PFSK-1 (cell line): ENCODE data around the gene PAWR.

Experiments used
- FOXP2 ChIP-seq: optimal IDR thresholded peaks from 2 replicates; pipeline ENCODE3; 2011; ENCODE audit warnings: borderline replicate concordance, control low read depth, inconsistent platforms; ENCODE audit not compliant: insufficient read depth; ENCODE audit errors: extremely low read length, extremely low read depth
- POLR2AphosphoS5 ChIP-seq: IDR thresholded peaks from 2 replicates; pipeline ENCODE4 v1.6.1; 2012; ENCODE audit warnings: low read depth, mild to moderate bottlenecking, control low read depth, low read length, moderate library complexity
- SIN3A ChIP-seq: IDR thresholded peaks from 2 replicates; pipeline ENCODE4 v1.6.1; 2012; ENCODE audit warnings: mild to moderate bottlenecking, low read length, moderate library complexity, borderline replicate concordance; ENCODE audit not compliant: insufficient read depth
- TAF1 ChIP-seq: IDR thresholded peaks from 2 replicates; pipeline ENCODE4 v1.6.1; 2012; ENCODE audit warnings: low read length, control low read depth, borderline replicate concordance; ENCODE audit not compliant: insufficient read depth
- TF ChIP-seq, protein P1 (sequence below), 2 experiments: IDR thresholded peaks; 2 replicates each; pipeline versions ENCODE4 v1.6.1 to v1.8.0; 2011 to 2012; ENCODE audit warnings: low read depth in 2 of 2, low read length in 2 of 2, control low read depth in 1 of 2, inconsistent platforms in 1 of 2, mild to moderate bottlenecking in 1 of 2, moderate library complexity in 1 of 2; ENCODE audit not compliant: insufficient read depth in 1 of 2

The PAWR gene

DNA sequence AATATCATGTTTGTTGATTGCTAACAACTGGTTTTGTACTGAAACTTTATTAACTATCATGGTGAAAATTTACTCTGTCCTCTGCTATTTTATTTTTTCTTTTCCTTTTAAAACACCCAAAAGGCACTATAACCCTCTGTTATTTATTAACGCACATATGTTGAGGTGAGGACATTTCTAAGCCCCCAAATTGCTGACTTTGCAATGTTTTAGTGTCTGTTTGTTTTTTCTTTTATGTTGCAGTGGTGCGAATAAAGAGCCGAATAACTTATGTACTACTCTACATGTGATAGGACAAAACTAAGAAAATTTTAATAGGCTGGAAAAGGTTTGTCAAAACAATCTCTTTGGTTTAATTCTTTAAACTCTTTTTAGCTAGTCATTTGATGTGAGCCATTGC, 24.5 kb upstream of the PAWR start:
- TF ChIP-seq POLR2AphosphoS5 = no peak
- TF ChIP-seq FOXP2 = no peak
- no peak for TF ChIP-seq TAF1
- TF ChIP-seq, protein P1, sequence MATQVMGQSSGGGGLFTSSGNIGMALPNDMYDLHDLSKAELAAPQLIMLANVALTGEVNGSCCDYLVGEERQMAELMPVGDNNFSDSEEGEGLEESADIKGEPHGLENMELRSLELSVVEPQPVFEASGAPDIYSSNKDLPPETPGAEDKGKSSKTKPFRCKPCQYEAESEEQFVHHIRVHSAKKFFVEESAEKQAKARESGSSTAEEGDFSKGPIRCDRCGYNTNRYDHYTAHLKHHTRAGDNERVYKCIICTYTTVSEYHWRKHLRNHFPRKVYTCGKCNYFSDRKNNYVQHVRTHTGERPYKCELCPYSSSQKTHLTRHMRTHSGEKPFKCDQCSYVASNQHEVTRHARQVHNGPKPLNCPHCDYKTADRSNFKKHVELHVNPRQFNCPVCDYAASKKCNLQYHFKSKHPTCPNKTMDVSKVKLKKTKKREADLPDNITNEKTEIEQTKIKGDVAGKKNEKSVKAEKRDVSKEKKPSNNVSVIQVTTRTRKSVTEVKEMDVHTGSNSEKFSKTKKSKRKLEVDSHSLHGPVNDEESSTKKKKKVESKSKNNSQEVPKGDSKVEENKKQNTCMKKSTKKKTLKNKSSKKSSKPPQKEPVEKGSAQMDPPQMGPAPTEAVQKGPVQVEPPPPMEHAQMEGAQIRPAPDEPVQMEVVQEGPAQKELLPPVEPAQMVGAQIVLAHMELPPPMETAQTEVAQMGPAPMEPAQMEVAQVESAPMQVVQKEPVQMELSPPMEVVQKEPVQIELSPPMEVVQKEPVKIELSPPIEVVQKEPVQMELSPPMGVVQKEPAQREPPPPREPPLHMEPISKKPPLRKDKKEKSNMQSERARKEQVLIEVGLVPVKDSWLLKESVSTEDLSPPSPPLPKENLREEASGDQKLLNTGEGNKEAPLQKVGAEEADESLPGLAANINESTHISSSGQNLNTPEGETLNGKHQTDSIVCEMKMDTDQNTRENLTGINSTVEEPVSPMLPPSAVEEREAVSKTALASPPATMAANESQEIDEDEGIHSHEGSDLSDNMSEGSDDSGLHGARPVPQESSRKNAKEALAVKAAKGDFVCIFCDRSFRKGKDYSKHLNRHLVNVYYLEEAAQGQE (IDR thresholded peaks at IDR 0.05; ENCODE audit: insufficient read depth in 1 of 2, low read depth in 2 of 2, low read length in 2 of 2) = no peak
- no peak for TF ChIP-seq SIN3A

DNA sequence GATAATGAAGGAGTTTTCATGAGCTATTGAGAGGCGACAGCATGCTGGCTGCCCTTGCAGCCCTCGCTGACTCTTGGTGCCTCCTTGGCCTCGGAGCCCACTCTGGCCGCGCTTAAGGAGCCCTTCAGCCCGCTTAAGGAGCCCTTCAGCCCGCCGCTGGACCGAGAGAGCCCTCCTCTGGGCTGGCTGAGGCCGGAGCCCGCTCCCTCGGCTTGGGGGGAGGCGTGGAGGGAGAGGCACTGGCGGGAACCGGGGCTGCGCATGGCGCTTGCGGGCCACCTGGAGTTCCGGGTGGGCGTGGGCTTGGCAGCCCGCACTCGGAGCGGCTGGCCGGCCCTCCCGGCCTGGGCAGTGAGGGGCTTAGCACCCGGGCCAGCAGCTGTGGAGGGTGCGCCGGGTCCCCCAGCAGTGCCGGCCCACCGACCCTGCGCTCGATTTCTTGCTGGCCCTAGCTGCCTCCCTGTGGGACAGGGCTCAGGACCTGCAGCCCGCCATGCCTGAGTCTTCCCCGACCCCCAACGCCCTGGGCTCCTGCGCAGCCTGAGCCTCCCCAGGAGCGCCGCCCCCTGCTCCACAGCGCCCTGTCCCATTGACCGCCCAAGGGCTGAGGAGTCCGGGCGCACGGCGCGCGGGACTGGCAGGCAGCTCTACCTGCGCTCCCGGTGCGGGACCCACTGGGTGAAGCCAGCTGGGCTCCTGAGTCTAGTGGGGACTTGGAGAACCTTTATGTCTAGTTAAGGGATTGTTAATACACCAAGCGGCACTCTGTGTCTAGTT, 20.1 kb upstream of the PAWR start:
- TF ChIP-seq TAF1 = no peak
- no peak for TF ChIP-seq POLR2AphosphoS5
- no peak for TF ChIP-seq SIN3A
- TF ChIP-seq, protein P1 (IDR thresholded peaks at IDR 0.05; ENCODE audit: insufficient read depth in 1 of 2, low read depth in 2 of 2, low read length in 2 of 2) = no peak
- no peak for TF ChIP-seq FOXP2

DNA sequence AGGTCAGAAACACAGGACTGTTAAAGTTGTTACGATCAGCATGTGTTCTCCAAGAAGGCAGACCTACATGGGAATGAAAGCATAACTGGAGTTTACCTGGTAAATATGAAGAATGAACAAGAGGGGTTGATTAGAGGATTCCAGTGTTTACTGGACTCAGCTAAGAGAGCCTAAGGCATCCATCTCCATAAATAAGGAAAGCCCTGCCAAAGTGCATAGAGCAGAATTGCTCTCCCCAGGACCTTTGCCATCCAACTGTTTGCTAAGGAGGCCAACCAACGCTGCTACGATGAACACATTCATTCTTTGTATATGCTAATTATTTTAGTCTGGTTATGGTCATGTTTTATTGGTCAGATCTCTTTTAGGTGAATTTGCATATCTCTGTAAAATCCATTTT, 17.1 kb upstream of the PAWR start:
- TF ChIP-seq POLR2AphosphoS5 = no peak
- TF ChIP-seq SIN3A = no peak
- no peak for TF ChIP-seq FOXP2
- TF ChIP-seq, protein P1 (IDR thresholded peaks at IDR 0.05; ENCODE audit: insufficient read depth in 1 of 2, low read depth in 2 of 2, low read length in 2 of 2) = no peak
- TF ChIP-seq TAF1 = no peak

DNA sequence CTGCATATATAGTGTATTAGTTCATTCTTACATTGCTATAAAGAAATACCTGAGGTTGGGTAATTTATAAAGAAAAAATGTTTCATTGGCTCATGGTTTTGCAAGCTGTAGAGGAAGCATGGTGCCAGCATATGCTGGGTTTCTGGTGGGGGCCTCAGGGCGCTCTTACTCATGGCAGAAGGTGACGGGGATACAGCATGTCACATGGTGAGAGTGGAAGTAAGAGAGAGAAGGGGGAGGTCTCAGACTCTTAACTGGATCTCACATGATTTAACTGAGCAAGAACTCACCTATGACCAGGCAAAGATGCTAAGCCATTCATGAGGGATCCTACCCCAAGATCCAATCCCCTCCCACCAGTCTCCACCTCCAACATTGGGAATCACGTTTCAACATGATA, 15.9 kb upstream of the PAWR start:
- TF ChIP-seq TAF1 = no peak
- no peak for TF ChIP-seq SIN3A
- TF ChIP-seq, protein P1 (IDR thresholded peaks at IDR 0.05; ENCODE audit: insufficient read depth in 1 of 2, low read depth in 2 of 2, low read length in 2 of 2) = no peak
- TF ChIP-seq POLR2AphosphoS5 = no peak
- TF ChIP-seq FOXP2 = no peak
